K562 (cell line): ENCODE measurements around the gene MCCC1. TPM values are rescaled to one million over a fixed set of nuclear protein-coding genes. Genes with fewer than 3 reads are reported as not detected.

Source experiments
- ATAC-seq: fragments of 200-7000 bp; cut with Tn5 transposase; 3 replicates; pipeline ENCODE4 v1.9.1; 2020; ENCODE audit warnings: moderate library complexity
- BruUV-seq: library from RNA; stranded (reverse); fragments of 400-500 nt; replicated peaks from 2 replicates; lab custom pipeline; 2021; lab: Mats Ljungman, UMichigan
- CTCF ChIA-PET: fragments of 300-600 bp; formaldehyde crosslinking; extraction: SDS; loops from one replicate; lab custom pipeline; 2021; ENCODE audit warnings: low intra/inter-chr PET ratio; lab: Yijun Ruan, JAX
- POLR2A ChIA-PET: fragments of 300-600, 350-650 bp; sonication (Branson Sonifier 250); formaldehyde crosslinking; extraction: SDS; loops from one replicate; lab custom pipeline; 2021; ENCODE audit warnings: antibody characterized with exemption, inconsistent platforms; lab: Yijun Ruan, JAX
- DNase-seq, 4 experiments: peaks; one replicate each; pipeline versions ENCODE4 v3.0.0 to v3.0.0-alpha.2; 2011 to 2018; ENCODE audit warnings: low spot score in 3 of 4, mixed read lengths in 3 of 4; ENCODE audit errors: extremely low read depth in 1 of 4
- FAIRE-seq: peaks from 2 replicates; lab custom pipeline; 2011; peaks lifted over from hg19 to GRCh38; lab: Jason Lieb, UNC
- H2AFZ ChIP-seq: 2 replicates; pipeline ENCODE4 v1.6.0; 2011; ENCODE audit warnings: low read depth, low read length, control low read depth, inconsistent platforms
- H3K27ac ChIP-seq: fragments of 200-600 bp; 3 replicates; pipeline ENCODE4 v1.8.0; 2011; ENCODE audit warnings: low read depth, mild to moderate bottlenecking, control low read depth, inconsistent platforms, low read length, moderate library complexity, mixed read lengths; ENCODE audit errors: extremely low read depth
- H3K27me3 ChIP-seq, 2 experiments: fragments of 300-600 bp in 1 of 2; 2 replicates in 1 of 2; 3 replicates in 1 of 2; pipeline versions ENCODE4 v1.6.0 to v1.8.0; 2011; ENCODE audit warnings: inconsistent platforms in 2 of 2, low read length in 2 of 2, mild to moderate bottlenecking in 1 of 2, mixed read lengths in 1 of 2, moderate library complexity in 1 of 2; ENCODE audit not compliant: control insufficient read depth in 2 of 2, insufficient read depth in 2 of 2
- H3K36me3 ChIP-seq: fragments of 300-600 bp; 3 replicates; pipeline ENCODE4 v1.8.0; 2011; ENCODE audit warnings: mild to moderate bottlenecking, low read length, inconsistent platforms; ENCODE audit not compliant: control insufficient read depth, insufficient read depth
- H3K4me1 ChIP-seq, 2 experiments: fragments of 200-600 bp in 1 of 2; replicated peaks in 1 of 2; 2 replicates in 1 of 2; 3 replicates in 1 of 2; pipeline versions ENCODE4 v1.5.1 to v1.8.0; 2011; ENCODE audit warnings: inconsistent platforms in 2 of 2, low read length in 2 of 2, mild to moderate bottlenecking in 1 of 2, mixed read lengths in 1 of 2, moderate library complexity in 1 of 2; ENCODE audit not compliant: control insufficient read depth in 2 of 2, insufficient read depth in 2 of 2
- H3K4me2 ChIP-seq: 2 replicates; pipeline ENCODE4 v1.6.1; 2011; ENCODE audit warnings: low read length, control low read depth, inconsistent platforms, mixed read lengths; ENCODE audit not compliant: insufficient read depth
- H3K4me3 ChIP-seq: fragments of 200-600 bp; sonication (generic), shearing (Covaris generic); 2 replicates; pipeline ENCODE4 v1.5.1; 2016; ENCODE audit warnings: control low read depth, inconsistent platforms
- H3K79me2 ChIP-seq: fragments of 200-600 bp; 3 replicates; pipeline ENCODE4 v1.8.0; 2011; ENCODE audit warnings: low read length, inconsistent platforms; ENCODE audit not compliant: control insufficient read depth, insufficient read depth
- H3K9ac ChIP-seq, 2 experiments: 2 replicates each; pipeline versions ENCODE4 v1.6.0 to v1.6.1; 2011; ENCODE audit warnings: low read depth in 2 of 2, low read length in 2 of 2, control low read depth in 1 of 2, inconsistent platforms in 1 of 2, mild to moderate bottlenecking in 1 of 2, mixed read lengths in 1 of 2; ENCODE audit not compliant: insufficient read depth in 1 of 2
- H3K9me1 ChIP-seq: one replicate; pipeline ENCODE4 v1.6.0; 2011; ENCODE audit warnings: inconsistent platforms, mild to moderate bottlenecking, low read length, moderate library complexity; ENCODE audit not compliant: control insufficient read depth, insufficient read depth
- H3K9me3 ChIP-seq: replicated peaks from 2 replicates; pipeline ENCODE4 v1.5.1; 2011; ENCODE audit warnings: low read depth, low read length, inconsistent platforms; ENCODE audit not compliant: control insufficient read depth, insufficient read depth
- H4K20me1 ChIP-seq: replicated peaks from 2 replicates; pipeline ENCODE4 v1.6.1; 2011; ENCODE audit warnings: low read length, inconsistent platforms, mixed read lengths; ENCODE audit not compliant: control insufficient read depth, insufficient read depth
- NRF1 ChIP-seq, 2 experiments: fragments of 450-650 bp; IDR thresholded peaks in 1 of 2; conservative IDR thresholded peaks in 1 of 2; 2 replicates each; pipeline ENCODE4 v1.6.1; 2014; ENCODE audit warnings: mild to moderate bottlenecking in 2 of 2
- PCBP2 ChIP-seq: fragments of 200-400 bp; formaldehyde crosslinking; IDR thresholded peaks from 2 replicates; pipeline ENCODE4 v1.6.1; 2018; ENCODE audit warnings: low read length, low read depth, mild to moderate bottlenecking, moderate library complexity; ENCODE audit not compliant: poor library complexity, severe bottlenecking
- SOX6 ChIP-seq: fragments of 450-650 bp; IDR thresholded peaks from 2 replicates; pipeline ENCODE4 v1.6.1; 2014; ENCODE audit warnings: mild to moderate bottlenecking
- ZNF445 ChIP-seq: fragments of 250-450 bp; sonication (Bioruptor Pico); IDR thresholded peaks from 2 replicates; pipeline ENCODE4 v1.4.0; 2020; ENCODE audit warnings: low read depth, mild to moderate bottlenecking, moderate library complexity
- WGBS: fragments of 100-300 bp; shearing (Covaris generic); methylation state at CpG from one replicate; pipeline ENCODE4 v1.1.6; 2016; ENCODE audit warnings: low coverage, mixed read lengths; ENCODE audit not compliant: insufficient coverage; ENCODE audit errors: missing lambda C conversion rate; 5-methylcytosine and 5-hydroxymethylcytosine counted together
- in situ Hi-C: fragments of 300-500 bp; cut with MboI; formaldehyde crosslinking; loops from 4 replicates; pipeline ENCODE4 v1.15.0; 2018; ENCODE audit warnings: inconsistent platforms, mixed read lengths
- intact Hi-C: fragments of 100-400 bp; cut with micrococcal nuclease; formaldehyde crosslinking; loops from 2 replicates; pipeline ENCODE4 v1.14.2; 2022
- polyA plus RNA-seq, 8 experiments: library from polyadenylated mRNA; depleted of rRNA in 4 of 8; stranded (reverse) in 5 of 8; unstranded in 3 of 8; fragments of >200 nt; fragmentation: Nextera tagmentation in 2 of 8; fragmentation: Illumina TruSeq in 1 of 8; extraction: Ambion mirVana in 2 of 8; extraction: Trizol in 1 of 8; gene quantifications; 2 replicates each; pipeline versions ENCODE4 v1.2.1 to v1.2.3, GENCODE V29; 2011 to 2014; ENCODE audit warnings: inconsistent platforms in 1 of 8, missing spikeins in 1 of 8
- total RNA-seq, 7 experiments: library from RNA; depleted of rRNA in 6 of 7; stranded (reverse); fragments of >200 nt in 6 of 7; fragmentation: Illumina TruSeq in 2 of 7; extraction: Trizol in 2 of 7; gene quantifications; 2 replicates each; pipeline versions ENCODE4 v1.2.1 to v1.2.3, GENCODE V29; 2011 to 2021; ENCODE audit warnings: low replicate concordance in 1 of 7
- TF ChIP-seq, protein P1 (sequence below): fragments of 450-650 bp; IDR thresholded peaks from 2 replicates; pipeline ENCODE4 v1.6.1; 2016
- TF ChIP-seq, protein P2 (sequence below): fragments of 450-650 bp; formaldehyde crosslinking; conservative IDR thresholded peaks from 2 replicates; pipeline ENCODE4 v1.4.0; 2022; ENCODE audit warnings: mild to moderate bottlenecking, missing genetic modification characterization
- TF ChIP-seq, protein P3 (sequence below): fragments of 450-650 bp; conservative IDR thresholded peaks from 2 replicates; pipeline ENCODE4 v1.6.1; 2016; ENCODE audit warnings: missing genetic modification characterization, low read depth, mild to moderate bottlenecking, missing compliant biosample characterization, moderate library complexity
- TF ChIP-seq, protein P4 (sequence below), 2 experiments: fragments of 450-650 bp; formaldehyde crosslinking in 1 of 2; IDR thresholded peaks; 2 replicates each; pipeline versions ENCODE4 v1.4.0 to v1.6.1; 2014 to 2020; ENCODE audit warnings: mild to moderate bottlenecking in 2 of 2, borderline replicate concordance in 1 of 2, low read depth in 1 of 2

The MCCC1 gene
- total and polyA plus RNA-seq, 9 of the 15 experiments (the other 6 are each of a cell fraction or from before 2014, with no cell fraction given), result 13.7 to 26.9 (median 23.0) TPM

DNA sequence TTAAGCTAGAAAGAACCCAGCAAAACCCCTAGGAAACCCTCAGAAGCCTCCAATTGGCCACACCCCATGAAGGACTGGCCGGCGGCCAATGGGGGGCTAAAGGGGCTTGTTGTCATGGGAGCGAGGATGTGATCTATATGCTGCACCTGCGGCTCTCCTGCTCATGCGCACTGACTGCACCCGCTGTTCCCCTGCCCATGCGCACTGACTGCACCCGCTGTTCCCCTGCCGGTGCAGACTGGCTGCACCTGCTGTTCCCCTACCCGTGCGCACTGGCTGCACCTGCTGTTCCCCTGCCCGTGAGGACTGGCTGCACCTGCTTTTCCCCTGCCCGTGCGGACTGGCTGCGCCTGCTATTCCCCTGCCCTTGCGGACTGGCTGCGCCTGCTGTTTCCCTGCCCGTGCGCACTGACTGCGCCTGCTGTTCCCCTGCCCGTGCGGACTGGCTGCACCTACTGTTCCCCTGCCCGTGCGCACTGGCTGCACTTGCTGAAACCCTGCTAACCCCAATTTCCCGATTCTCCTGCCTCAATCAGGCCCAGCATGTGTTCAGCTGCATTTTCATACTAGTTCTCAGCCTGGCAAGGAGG lies 16.8 kb upstream of the MCCC1 start:
- WGBS, result 12% methylated on average over 22 of the region's 25 CpGs
- Histone ChIP-seq H3K9me1 (no peaks in the 10 kb centered on the region), H3K4me2 (peak overlapping the region; percentile 49), H3K79me2 (no peaks in the 10 kb centered on the region), H3K4me1 (peaks cover 0 to 8% of the 10 kb centered on the region in 2 experiments; a peak in 4 of 5 replicates), H2AFZ (peak overlapping the region; percentile 47), H3K36me3 (no peaks in the 10 kb centered on the region), H3K9ac (peak overlapping the region in 1 of 2 experiments; percentile 67; a peak in 1 of 4 replicates), H3K4me3 (no peak overlapping the region), H3K9me3 (no peaks in the 10 kb centered on the region), H4K20me1 (no peaks in the 10 kb centered on the region), H3K27me3 (peaks cover 10 to 25% of the 10 kb centered on the region in 2 experiments), H3K27ac (no peak overlapping the region)
- ChIA-PET CTCF (no interaction called here), POLR2A (no interaction called here)
- in situ Hi-C loops, result no loop called here
- peak; percentile 90 for ATAC-seq
- no TSS peak for BruUV-seq
- DNase-seq, result peak; percentile 60 to 78 (median 72)
- intact Hi-C loops, result no loop called here
- FAIRE-seq, result no peak
- TF ChIP-seq NRF1 (conservative IDR thresholded peaks at IDR 0.05 in 1 of 2, IDR thresholded peaks at IDR 0.05 in 1 of 2) (peak; percentile 96), PCBP2 (no peak), SOX6 (no peak), ZNF445 (CRISPR knock-in tag) (no peak)
- TF ChIP-seq, protein P1, sequence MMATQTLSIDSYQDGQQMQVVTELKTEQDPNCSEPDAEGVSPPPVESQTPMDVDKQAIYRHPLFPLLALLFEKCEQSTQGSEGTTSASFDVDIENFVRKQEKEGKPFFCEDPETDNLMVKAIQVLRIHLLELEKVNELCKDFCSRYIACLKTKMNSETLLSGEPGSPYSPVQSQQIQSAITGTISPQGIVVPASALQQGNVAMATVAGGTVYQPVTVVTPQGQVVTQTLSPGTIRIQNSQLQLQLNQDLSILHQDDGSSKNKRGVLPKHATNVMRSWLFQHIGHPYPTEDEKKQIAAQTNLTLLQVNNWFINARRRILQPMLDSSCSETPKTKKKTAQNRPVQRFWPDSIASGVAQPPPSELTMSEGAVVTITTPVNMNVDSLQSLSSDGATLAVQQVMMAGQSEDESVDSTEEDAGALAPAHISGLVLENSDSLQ, result peak; percentile 31; the same call in 1 of the 2 replicates
- TF ChIP-seq, protein P2, sequence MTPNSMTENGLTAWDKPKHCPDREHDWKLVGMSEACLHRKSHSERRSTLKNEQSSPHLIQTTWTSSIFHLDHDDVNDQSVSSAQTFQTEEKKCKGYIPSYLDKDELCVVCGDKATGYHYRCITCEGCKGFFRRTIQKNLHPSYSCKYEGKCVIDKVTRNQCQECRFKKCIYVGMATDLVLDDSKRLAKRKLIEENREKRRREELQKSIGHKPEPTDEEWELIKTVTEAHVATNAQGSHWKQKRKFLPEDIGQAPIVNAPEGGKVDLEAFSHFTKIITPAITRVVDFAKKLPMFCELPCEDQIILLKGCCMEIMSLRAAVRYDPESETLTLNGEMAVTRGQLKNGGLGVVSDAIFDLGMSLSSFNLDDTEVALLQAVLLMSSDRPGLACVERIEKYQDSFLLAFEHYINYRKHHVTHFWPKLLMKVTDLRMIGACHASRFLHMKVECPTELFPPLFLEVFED (CRISPR knock-in tag), result no peak
- TF ChIP-seq, protein P3, sequence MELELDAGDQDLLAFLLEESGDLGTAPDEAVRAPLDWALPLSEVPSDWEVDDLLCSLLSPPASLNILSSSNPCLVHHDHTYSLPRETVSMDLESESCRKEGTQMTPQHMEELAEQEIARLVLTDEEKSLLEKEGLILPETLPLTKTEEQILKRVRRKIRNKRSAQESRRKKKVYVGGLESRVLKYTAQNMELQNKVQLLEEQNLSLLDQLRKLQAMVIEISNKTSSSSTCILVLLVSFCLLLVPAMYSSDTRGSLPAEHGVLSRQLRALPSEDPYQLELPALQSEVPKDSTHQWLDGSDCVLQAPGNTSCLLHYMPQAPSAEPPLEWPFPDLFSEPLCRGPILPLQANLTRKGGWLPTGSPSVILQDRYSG (tag), result no peak
- TF ChIP-seq, protein P4, sequence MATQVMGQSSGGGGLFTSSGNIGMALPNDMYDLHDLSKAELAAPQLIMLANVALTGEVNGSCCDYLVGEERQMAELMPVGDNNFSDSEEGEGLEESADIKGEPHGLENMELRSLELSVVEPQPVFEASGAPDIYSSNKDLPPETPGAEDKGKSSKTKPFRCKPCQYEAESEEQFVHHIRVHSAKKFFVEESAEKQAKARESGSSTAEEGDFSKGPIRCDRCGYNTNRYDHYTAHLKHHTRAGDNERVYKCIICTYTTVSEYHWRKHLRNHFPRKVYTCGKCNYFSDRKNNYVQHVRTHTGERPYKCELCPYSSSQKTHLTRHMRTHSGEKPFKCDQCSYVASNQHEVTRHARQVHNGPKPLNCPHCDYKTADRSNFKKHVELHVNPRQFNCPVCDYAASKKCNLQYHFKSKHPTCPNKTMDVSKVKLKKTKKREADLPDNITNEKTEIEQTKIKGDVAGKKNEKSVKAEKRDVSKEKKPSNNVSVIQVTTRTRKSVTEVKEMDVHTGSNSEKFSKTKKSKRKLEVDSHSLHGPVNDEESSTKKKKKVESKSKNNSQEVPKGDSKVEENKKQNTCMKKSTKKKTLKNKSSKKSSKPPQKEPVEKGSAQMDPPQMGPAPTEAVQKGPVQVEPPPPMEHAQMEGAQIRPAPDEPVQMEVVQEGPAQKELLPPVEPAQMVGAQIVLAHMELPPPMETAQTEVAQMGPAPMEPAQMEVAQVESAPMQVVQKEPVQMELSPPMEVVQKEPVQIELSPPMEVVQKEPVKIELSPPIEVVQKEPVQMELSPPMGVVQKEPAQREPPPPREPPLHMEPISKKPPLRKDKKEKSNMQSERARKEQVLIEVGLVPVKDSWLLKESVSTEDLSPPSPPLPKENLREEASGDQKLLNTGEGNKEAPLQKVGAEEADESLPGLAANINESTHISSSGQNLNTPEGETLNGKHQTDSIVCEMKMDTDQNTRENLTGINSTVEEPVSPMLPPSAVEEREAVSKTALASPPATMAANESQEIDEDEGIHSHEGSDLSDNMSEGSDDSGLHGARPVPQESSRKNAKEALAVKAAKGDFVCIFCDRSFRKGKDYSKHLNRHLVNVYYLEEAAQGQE (IDR thresholded peaks at IDR 0.05; ENCODE audit: borderline replicate concordance), result peak; percentile 46
- TF ChIP-seq, protein P4 (CRISPR knock-in tag; IDR thresholded peaks at IDR 0.05; ENCODE audit: low read depth), result no peak
